ENCODE results near the gene S100A3. TPM values are rescaled to one million over a fixed set of nuclear protein-coding genes. Genes with fewer than 3 reads are reported as not detected.

The S100A3 gene
- polyA plus RNA-seq, 3 donors, result 0.32 to 0.57 TPM; not detected in 1

Other genes with a start within 250 kb of the S100A3 start
- gene PGLYRP3, start 236.3 kb downstream of the S100A3 start, polyA plus RNA-seq (ENCODE audit: insufficient read length in 3 of 3), result not detected
- gene PGLYRP4, start 200.4 kb downstream of the S100A3 start, polyA plus RNA-seq (ENCODE audit: insufficient read length in 3 of 3), result not detected
- gene S100A9, start 191.4 kb downstream of the S100A3 start, polyA plus RNA-seq (ENCODE audit: insufficient read length in 3 of 3), result 10 to 100 TPM; 17.2 to 29.4 (median 27.6) TPM
- 1 to 10 TPM; 1.3 to 2.6 (median 2.4) TPM for gene S100A12, start 173.6 kb downstream of the S100A3 start, polyA plus RNA-seq (ENCODE audit: insufficient read length in 3 of 3)
- 10 to 100 TPM in 2 of 3 donors, 1 to 10 TPM in 1; 9.8 to 24.0 (median 20.8) TPM for gene S100A8, start 158.2 kb downstream of the S100A3 start, polyA plus RNA-seq (ENCODE audit: insufficient read length in 3 of 3)
- gene S100A7A, start 132.7 kb downstream of the S100A3 start, polyA plus RNA-seq (ENCODE audit: insufficient read length in 3 of 3), result not detected
- under 1 TPM; 0.56 to 0.65 (median 0.61) TPM for gene S100A7, start 88.6 kb downstream of the S100A3 start, polyA plus RNA-seq (ENCODE audit: insufficient read length in 3 of 3)
- 100 to 1,000 TPM; 182 to 242 (median 198) TPM for gene S100A6, start 13.3 kb downstream of the S100A3 start, polyA plus RNA-seq (ENCODE audit: insufficient read length in 3 of 3)
- gene S100A5, start 8.3 kb downstream of the S100A3 start, polyA plus RNA-seq (ENCODE audit: insufficient read length in 3 of 3), result 1 to 10 TPM in 2 of 3 donors, under 1 TPM in 1; 0.85 to 1.3 (median 1.2) TPM
- gene S100A4, start 3.5 kb downstream of the S100A3 start, polyA plus RNA-seq (ENCODE audit: insufficient read length in 3 of 3), result 10 to 100 TPM; 31.8 to 32.4 (median 32.1) TPM
- gene S100A2, start 16.6 kb upstream of the S100A3 start, polyA plus RNA-seq (ENCODE audit: insufficient read length in 3 of 3), result 1 to 10 TPM; 3.8 to 9.8 (median 4.1) TPM
- gene S100A16, start 63.9 kb upstream of the S100A3 start, polyA plus RNA-seq (ENCODE audit: insufficient read length in 3 of 3), result 100 to 1,000 TPM in 2 of 3 donors, 10 to 100 TPM in 1; 91.9 to 107 (median 106) TPM
- gene S100A14, start 67.1 kb upstream of the S100A3 start, polyA plus RNA-seq (ENCODE audit: insufficient read length in 3 of 3), result 10 to 100 TPM; 16.9 to 22.1 (median 17.3) TPM
- gene S100A13, start 78.2 kb upstream of the S100A3 start, polyA plus RNA-seq (ENCODE audit: insufficient read length in 3 of 3), result 100 to 1,000 TPM; 143 to 162 (median 159) TPM
- 10 to 100 TPM; 21.9 to 29.8 (median 23.3) TPM for gene S100A1, start 79.2 kb upstream of the S100A3 start, polyA plus RNA-seq (ENCODE audit: insufficient read length in 3 of 3)
- gene CHTOP, start 84.8 kb upstream of the S100A3 start, polyA plus RNA-seq (ENCODE audit: insufficient read length in 3 of 3), result 100 to 1,000 TPM; 121 to 142 (median 124) TPM
- 10 to 100 TPM; 49.4 to 56.0 (median 53.9) TPM for gene SNAPIN, start 109.4 kb upstream of the S100A3 start, polyA plus RNA-seq (ENCODE audit: insufficient read length in 3 of 3)
- gene ILF2, start 121.7 kb upstream of the S100A3 start, polyA plus RNA-seq (ENCODE audit: insufficient read length in 3 of 3), result 100 to 1,000 TPM; 240 to 334 (median 322) TPM
- 10 to 100 TPM; 61.2 to 74.4 (median 73.8) TPM for gene NPR1, start 129.4 kb upstream of the S100A3 start, polyA plus RNA-seq (ENCODE audit: insufficient read length in 3 of 3)
- gene INTS3, start 178.8 kb upstream of the S100A3 start, polyA plus RNA-seq (ENCODE audit: insufficient read length in 3 of 3), result 100 to 1,000 TPM; 105 to 155 (median 107) TPM
- gene SLC27A3, start 226.1 kb upstream of the S100A3 start, polyA plus RNA-seq (ENCODE audit: insufficient read length in 3 of 3), result 10 to 100 TPM; 35.4 to 43.3 (median 40.5) TPM

All from renal cortex interstitium (tissue), 3 donors.